IMR-90 (cell line): ENCODE results near the gene ABCA3. TPM values are rescaled to one million over a fixed set of nuclear protein-coding genes. Genes with fewer than 3 reads are reported as not detected.

Experiments used
- ATAC-seq: fragments of 200-7000 bp; cut with Tn5 transposase; 2 replicates; pipeline ENCODE4 v1.9.1; 2020; ENCODE audit warnings: low read depth, mild to moderate bottlenecking, moderate library complexity
- BruUV-seq: library from RNA; stranded (reverse); fragments of 400-500 nt; replicated peaks from 2 replicates; lab custom pipeline; 2021; lab: Mats Ljungman, UMichigan
- CTCF ChIA-PET: fragments of 300-600 bp; formaldehyde crosslinking; extraction: SDS; loops from one replicate; lab custom pipeline; 2021; ENCODE audit warnings: antibody characterized with exemption; lab: Yijun Ruan, JAX
- POLR2A ChIA-PET: fragments of 300-600 bp; sonication (Branson Sonifier 250); formaldehyde crosslinking; loops from one replicate; lab custom pipeline; 2022; ENCODE audit warnings: antibody characterized with exemption; ENCODE audit not compliant: unreplicated experiment; lab: Charles Lee
- DNase-seq: peaks from one replicate; pipeline ENCODE4 v3.0.0; 2013
- H2AFZ ChIP-seq: replicated peaks from 2 replicates; pipeline ENCODE3; 2013; ENCODE audit warnings: low read length, mild to moderate bottlenecking; ENCODE audit not compliant: poor library complexity
- H2AK5ac ChIP-seq: 2 replicates; pipeline ENCODE4 v1.6.1; 2013; ENCODE audit warnings: low read depth, low read length, inconsistent platforms
- H2AK9ac ChIP-seq: replicated peaks from 2 replicates; pipeline ENCODE3; 2013; ENCODE audit warnings: mild to moderate bottlenecking, low read depth, low read length, moderate library complexity; ENCODE audit not compliant: poor library complexity
- H2BK120ac ChIP-seq: 2 replicates; pipeline ENCODE4 v1.6.1; 2013; ENCODE audit warnings: low read depth, low read length, inconsistent platforms
- H2BK15ac ChIP-seq: 3 replicates; pipeline ENCODE4 v1.6.1; 2013; ENCODE audit warnings: low read depth, low read length, inconsistent platforms
- H2BK20ac ChIP-seq: 2 replicates; pipeline ENCODE4 v1.6.1; 2013; ENCODE audit warnings: low read depth, mild to moderate bottlenecking, inconsistent platforms, low read length, moderate library complexity
- H2BK5ac ChIP-seq: 2 replicates; pipeline ENCODE4 v1.6.1; 2013; ENCODE audit warnings: mild to moderate bottlenecking, low read depth, low read length, inconsistent platforms; ENCODE audit not compliant: poor library complexity, severe bottlenecking
- H3K14ac ChIP-seq: replicated peaks from 2 replicates; pipeline ENCODE4 v1.6.1; 2013; ENCODE audit warnings: low read depth, low read length, inconsistent platforms
- H3K18ac ChIP-seq: 2 replicates; pipeline ENCODE4 v1.6.1; 2013; ENCODE audit warnings: low read depth, low read length, control low read depth
- H3K23ac ChIP-seq: 2 replicates; pipeline ENCODE4 v1.6.1; 2013; ENCODE audit warnings: low read depth, low read length, inconsistent platforms
- H3K27ac ChIP-seq: 2 replicates; pipeline ENCODE4 v1.5.1; 2013; ENCODE audit warnings: mild to moderate bottlenecking, control low read depth, low read length; ENCODE audit not compliant: insufficient read depth
- H3K27me3 ChIP-seq: 2 replicates; pipeline ENCODE4 v1.6.1; 2013; ENCODE audit warnings: low read length; ENCODE audit not compliant: control insufficient read depth, insufficient read depth
- H3K36me3 ChIP-seq: 2 replicates; pipeline ENCODE4 v1.6.1; 2013; ENCODE audit warnings: low read length, mixed read lengths; ENCODE audit not compliant: control insufficient read depth, insufficient read depth
- H3K4ac ChIP-seq: 2 replicates; pipeline ENCODE4 v1.6.1; 2013; ENCODE audit warnings: low read depth, low read length, inconsistent platforms
- H3K4me1 ChIP-seq: 2 replicates; pipeline ENCODE4 v1.6.1; 2013; ENCODE audit warnings: low read length, mixed read lengths; ENCODE audit not compliant: control insufficient read depth, insufficient read depth
- H3K4me2 ChIP-seq: 2 replicates; pipeline ENCODE4 v1.6.1; 2013; ENCODE audit warnings: low read depth, mild to moderate bottlenecking, control low read depth, low read length, moderate library complexity
- H3K4me3 ChIP-seq: 2 replicates; pipeline ENCODE4 v1.5.1; 2013; ENCODE audit warnings: low read depth, mild to moderate bottlenecking, control low read depth, low read length, moderate library complexity; ENCODE audit not compliant: insufficient read depth
- H3K56ac ChIP-seq: 2 replicates; pipeline ENCODE4 v1.6.1; 2013; ENCODE audit warnings: low read length, inconsistent platforms; ENCODE audit not compliant: insufficient read depth; ENCODE audit errors: extremely low read depth
- H3K79me1 ChIP-seq, 2 experiments: 2 replicates each; pipeline ENCODE4 v1.6.1; 2013; ENCODE audit warnings: low read length in 2 of 2, inconsistent platforms in 1 of 2, low read depth in 1 of 2
- H3K9ac ChIP-seq: 2 replicates; pipeline ENCODE4 v1.6.1; 2013; ENCODE audit warnings: low read depth, low read length, control low read depth
- H3K9me1 ChIP-seq: 2 replicates; pipeline ENCODE4 v1.6.1; 2013; ENCODE audit warnings: low read length, inconsistent platforms; ENCODE audit not compliant: insufficient read depth
- H3K9me3 ChIP-seq: 2 replicates; pipeline ENCODE4 v1.6.1; 2013; ENCODE audit warnings: low read length; ENCODE audit not compliant: control insufficient read depth, insufficient read depth
- H4K20me1 ChIP-seq: 2 replicates; pipeline ENCODE4 v1.6.1; 2013; ENCODE audit warnings: low read length, inconsistent platforms; ENCODE audit not compliant: insufficient read depth
- H4K5ac ChIP-seq: 2 replicates; pipeline ENCODE4 v1.6.1; 2013; ENCODE audit warnings: mild to moderate bottlenecking, low read depth, low read length, control low read depth
- H4K8ac ChIP-seq, 2 experiments: 2 replicates each; pipeline ENCODE4 v1.6.1; 2013; ENCODE audit warnings: low read depth in 2 of 2, low read length in 2 of 2, control low read depth in 1 of 2, inconsistent platforms in 1 of 2
- H4K91ac ChIP-seq: 2 replicates; pipeline ENCODE4 v1.6.1; 2013; ENCODE audit warnings: low read depth, low read length, inconsistent platforms; ENCODE audit not compliant: insufficient read depth
- BHLHE40 ChIP-seq: fragments of 150-350 bp; IDR thresholded peaks from 2 replicates; pipeline ENCODE4 v1.6.1; 2016; ENCODE audit warnings: mild to moderate bottlenecking, low read depth, low read length
- CEBPB ChIP-seq: IDR thresholded peaks from 2 replicates; pipeline ENCODE4 v1.6.1; 2012; ENCODE audit warnings: low read depth, low read length, improper control_type of control experiment
- CHD1 ChIP-seq: IDR thresholded peaks from 2 replicates; pipeline ENCODE4 v1.6.1; 2012; ENCODE audit warnings: low read depth, low read length, improper control_type of control experiment
- ELK1 ChIP-seq: fragments of 150-350 bp; IDR thresholded peaks from 2 replicates; pipeline ENCODE4 v1.6.1; 2016; ENCODE audit warnings: low read depth, mild to moderate bottlenecking, low read length, moderate library complexity, borderline replicate concordance
- FOS ChIP-seq: fragments of 150-350 bp; IDR thresholded peaks from 2 replicates; pipeline ENCODE4 v1.6.1; 2016; ENCODE audit warnings: low read depth, low read length
- MAZ ChIP-seq: IDR thresholded peaks from 2 replicates; pipeline ENCODE4 v1.6.1; 2012; ENCODE audit warnings: low read depth, mild to moderate bottlenecking, low read length, improper control_type of control experiment, moderate library complexity, borderline replicate concordance
- NFE2L2 ChIP-seq: fragments of 150-350 bp; IDR thresholded peaks from 2 replicates; pipeline ENCODE4 v1.6.1; 2016; ENCODE audit warnings: low read depth, mild to moderate bottlenecking, low read length
- POLR2A ChIP-seq: IDR thresholded peaks from 2 replicates; pipeline ENCODE4 v1.6.1; 2012; ENCODE audit warnings: mild to moderate bottlenecking, low read depth, low read length
- RCOR1 ChIP-seq: IDR thresholded peaks from 2 replicates; pipeline ENCODE4 v1.6.1; 2012; ENCODE audit warnings: mild to moderate bottlenecking, low read length, improper control_type of control experiment; ENCODE audit not compliant: insufficient replicate concordance
- RFX5 ChIP-seq: IDR thresholded peaks from 2 replicates; pipeline ENCODE4 v1.8.0; 2012; ENCODE audit warnings: low read depth, mild to moderate bottlenecking, low read length, moderate library complexity
- SMC3 ChIP-seq: fragments of 150-350 bp; IDR thresholded peaks from 2 replicates; pipeline ENCODE4 v1.6.1; 2016; ENCODE audit warnings: low read depth, mild to moderate bottlenecking, antibody characterized with exemption, low read length, moderate library complexity
- USF2 ChIP-seq: fragments of 150-350 bp; IDR thresholded peaks from 2 replicates; pipeline ENCODE4 v1.6.1; 2017; ENCODE audit warnings: mild to moderate bottlenecking, antibody characterized with exemption, low read length, low read depth
- WGBS, 2 experiments: methylation state at CpG; one replicate each; pipeline versions ENCODE4 v1.1.5 to v1.1.7; 2013; ENCODE audit warnings: missing lambda C conversion rate in 2 of 2; ENCODE audit not compliant: insufficient read length in 1 of 2; ENCODE audit errors: extremely low coverage in 2 of 2; 5-methylcytosine and 5-hydroxymethylcytosine counted together
- dilution Hi-C: fragments of 300-500 bp; cut with HindIII; formaldehyde crosslinking; loops from one replicate; pipeline ENCODE4 v1.14.3; 2018; ENCODE audit warnings: low sequenced_read_pairs; ENCODE audit not compliant: unreplicated experiment
- in situ Hi-C: fragments of 300-500 bp; cut with MboI; formaldehyde crosslinking; loops from 3 replicates; pipeline ENCODE4 v1.14.3; 2019; ENCODE audit warnings: low sequenced_read_pairs, inconsistent platforms, mixed read lengths
- intact Hi-C: fragments of 100-400 bp; cut with micrococcal nuclease; formaldehyde crosslinking; loops from 2 replicates; pipeline ENCODE4 v1.10.0; 2022
- polyA plus RNA-seq, 3 experiments: library from polyadenylated mRNA; depleted of rRNA; stranded (reverse); fragments of >200 nt; gene quantifications; 2 replicates each; pipeline ENCODE4 v1.2.3, GENCODE V29; 2012; ENCODE audit warnings: low replicate concordance in 1 of 3
- total RNA-seq: library from RNA; depleted of rRNA; stranded (reverse); fragments of >200 nt; gene quantifications from 2 replicates; pipeline ENCODE4 v1.2.3, GENCODE V29; 2012

The ABCA3 gene
- total and polyA plus RNA-seq, 2 of the 4 experiments (the other 2 are of a cell fraction) = 0.18 to 0.22 TPM

GRCh38 chr16:2270070-2270462 is 70.5 kb downstream of the ABCA3 start:
- peaks cover 5% of the 10 kb centered on the region; the same call in 1 of the 2 replicates for H3K36me3 ChIP-seq
- H3K27ac ChIP-seq = no peak overlapping the region
- no peak overlapping the region for H3K18ac ChIP-seq
- H3K79me1 ChIP-seq = peaks cover 6 to 34% of the 10 kb centered on the region in 2 experiments; a peak in 3 of 4 replicates
- no peak overlapping the region for H2BK15ac ChIP-seq
- ATAC-seq (no peak), DNase-seq (no peak)
- H2BK20ac ChIP-seq = no peak overlapping the region
- 94% methylated on average over 3 of the region's 9 CpGs; no CpG with 5 or more reads in 1 of the 2 experiments for WGBS, 2 experiments
- dilution Hi-C loops = no loop called here
- peaks cover 8% of the 10 kb centered on the region for H3K4me1 ChIP-seq
- H3K9me3 ChIP-seq = no peaks in the 10 kb centered on the region
- TF ChIP-seq CHD1 = no peak
- no peak for TF ChIP-seq NFE2L2
- TF ChIP-seq RCOR1 = no peak
- no peak for TF ChIP-seq RFX5
- TF ChIP-seq ELK1 = no peak
- TF ChIP-seq POLR2A = no peak
- no peak for TF ChIP-seq BHLHE40
- TF ChIP-seq MAZ = no peak
- no peak for TF ChIP-seq FOS
- no peak for TF ChIP-seq SMC3
- TF ChIP-seq CEBPB = no peak
- TF ChIP-seq USF2 = no peak
- H3K4me2 ChIP-seq = no peak overlapping the region
- POLR2A ChIA-PET = no interaction called here
- no peak overlapping the region for H4K8ac ChIP-seq
- H4K91ac ChIP-seq = no peak overlapping the region
- no peaks in the 10 kb centered on the region for H3K27me3 ChIP-seq
- no peak overlapping the region for H3K4me3 ChIP-seq
- no peak overlapping the region for H4K5ac ChIP-seq
- H3K14ac ChIP-seq = no peak overlapping the region
- CTCF ChIA-PET = interaction anchor here (1.3 kb wide), 1 partner anchor 18 kb away, joined by 3 read pairs; no protein-coding TSS in a partner anchor
- no TSS peak for BruUV-seq
- intact Hi-C loops = no loop called here
- no peak overlapping the region for H2BK5ac ChIP-seq
- H2AFZ ChIP-seq = no peak overlapping the region
- in situ Hi-C loops = loop anchor here (10.0 kb wide), 1 partner anchor 155 kb away; the partner anchor contains the start of gene CCNF
- H3K9ac ChIP-seq = no peak overlapping the region
- H3K4ac ChIP-seq = no peak overlapping the region
- no peak overlapping the region for H2BK120ac ChIP-seq
- H3K56ac ChIP-seq = no peak overlapping the region
- peaks cover 45% of the 10 kb centered on the region for H4K20me1 ChIP-seq
- H3K23ac ChIP-seq = no peak overlapping the region
- no peak overlapping the region for H2AK5ac ChIP-seq
- H2AK9ac ChIP-seq = peak overlapping the region; percentile 94
- H3K9me1 ChIP-seq = peaks cover 10% of the 10 kb centered on the region
